HFFc6 (cell line): ENCODE results near the gene KCNJ11. TPM values are rescaled to one million over a fixed set of nuclear protein-coding genes. Genes with fewer than 3 reads are reported as not detected.

Experiments used
- DNase-seq: peaks from one replicate; pipeline ENCODE4 v3.0.0-alpha.2; 2018
- H3K27ac Mint-ChIP-seq: 2 replicates; pipeline ENCODE4 v1.8.0; 2020; ENCODE audit warnings: mild to moderate bottlenecking, mixed read lengths
- H3K27me3 Mint-ChIP-seq: 2 replicates; pipeline ENCODE4 v1.8.0; 2021; ENCODE audit warnings: mild to moderate bottlenecking, moderate library complexity, mixed read lengths; ENCODE audit not compliant: insufficient read depth
- H3K36me3 Mint-ChIP-seq: 2 replicates; pipeline ENCODE4 v1.8.0; 2021; ENCODE audit warnings: low read depth, mixed read lengths
- H3K4me1 Mint-ChIP-seq: 2 replicates; pipeline ENCODE4 v1.8.0; 2020; ENCODE audit warnings: low read depth, mixed read lengths
- H3K4me3 Mint-ChIP-seq: 2 replicates; pipeline ENCODE4 v1.8.0; 2020; ENCODE audit warnings: mild to moderate bottlenecking, moderate library complexity, mixed read lengths
- H3K9me3 Mint-ChIP-seq: 2 replicates; pipeline ENCODE4 v1.8.0; 2020; ENCODE audit warnings: mild to moderate bottlenecking, mixed read lengths
- CTCF ChIP-seq: fragments of 200-600 bp; sonication (generic); IDR thresholded peaks from 2 replicates; pipeline ENCODE4 v1.5.0; 2021; ENCODE audit warnings: antibody characterized with exemption, mild to moderate bottlenecking
- total RNA-seq, 6 experiments: library from RNA; stranded (reverse); fragmentation: NEBNext Ultra II Directional; extraction: Animal tissue kit (Norgen Biotek cat#: 25700); gene quantifications; 2 replicates in 1 of 6; 3 replicates in 5 of 6; pipeline ENCODE4 v1.2.3, GENCODE V29; 2021

KCNJ11 gene
- total RNA-seq, 6 experiments from 2014 or later, result not detected

- H3K36me3 Mint-ChIP-seq, result no peaks in the 10 kb centered on the region; the same call in 1 of the 2 replicates
- DNase-seq, result no peak
- no peak for TF ChIP-seq CTCF
- H3K27me3 Mint-ChIP-seq, result peaks cover 2% of the 10 kb centered on the region
- H3K4me3 Mint-ChIP-seq, result peak overlapping the region; percentile 95
- peaks cover 32% of the 10 kb centered on the region for H3K4me1 Mint-ChIP-seq
- H3K27ac Mint-ChIP-seq, result peak overlapping the region; percentile 91; the same call in 1 of the 2 replicates
- H3K9me3 Mint-ChIP-seq, result no peaks in the 10 kb centered on the region
Measured at GRCh38 chr11:17350455-17351171, 37.8 kb downstream of the KCNJ11 start.

GRCh38 chr11:17347676-17348075, 40.8 kb downstream of the KCNJ11 start:
- no peak for TF ChIP-seq CTCF
- H3K9me3 Mint-ChIP-seq, result no peaks in the 10 kb centered on the region
- H3K27me3 Mint-ChIP-seq, result peaks cover 2% of the 10 kb centered on the region
- no peak overlapping the region for H3K4me3 Mint-ChIP-seq
- DNase-seq, result no peak
- H3K36me3 Mint-ChIP-seq, result peaks cover 4% of the 10 kb centered on the region; the same call in 1 of the 2 replicates
- no peak overlapping the region for H3K27ac Mint-ChIP-seq
- H3K4me1 Mint-ChIP-seq, result peaks cover 36% of the 10 kb centered on the region

GRCh38 chr11:17343907-17344306, 44.6 kb downstream of the KCNJ11 start:
- no peak for TF ChIP-seq CTCF
- Mint-ChIP-seq H3K27me3 (no peaks in the 10 kb centered on the region; the same call in 1 of the 2 replicates), H3K9me3 (no peaks in the 10 kb centered on the region), H3K4me3 (peak overlapping the region; percentile 43), H3K36me3 (peaks cover 4% of the 10 kb centered on the region; the same call in 1 of the 2 replicates), H3K27ac (peak overlapping the region; percentile 77), H3K4me1 (peaks cover 18% of the 10 kb centered on the region)
- DNase-seq, result peak; percentile 85

DNA sequence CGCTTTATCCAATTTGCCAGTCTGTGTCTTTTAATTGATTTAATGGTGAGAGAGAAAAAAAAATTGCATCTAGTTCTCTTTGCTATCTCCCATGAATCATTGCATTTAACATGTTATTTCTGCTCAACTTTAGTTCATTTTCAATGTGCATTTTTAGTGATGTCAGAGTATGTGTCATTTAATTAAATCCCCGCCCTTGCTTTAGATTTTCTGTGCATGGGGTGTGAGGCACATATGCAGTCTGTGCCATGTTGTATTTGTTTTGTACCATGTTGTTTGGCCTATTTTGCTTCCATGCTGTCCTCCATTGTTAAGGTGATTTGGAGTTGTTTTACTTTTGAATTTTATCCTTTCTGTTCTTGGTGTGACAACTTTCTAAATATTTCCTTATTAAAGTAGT, 45.2 kb downstream of the KCNJ11 start:
- Mint-ChIP-seq H3K36me3 (peaks cover 4% of the 10 kb centered on the region; the same call in 1 of the 2 replicates), H3K27me3 (no peaks in the 10 kb centered on the region; the same call in 1 of the 2 replicates), H3K27ac (peak overlapping the region; percentile 77), H3K4me3 (no peak overlapping the region), H3K4me1 (peaks cover 18% of the 10 kb centered on the region), H3K9me3 (no peaks in the 10 kb centered on the region)
- TF ChIP-seq CTCF, result no peak
- no peak for DNase-seq

Other genes with a start within 250 kb of the KCNJ11 start
- gene PIK3C2A, start 180.7 kb downstream of the KCNJ11 start, total RNA-seq, result 10 to 100 TPM; 52.7 to 60.7 (median 57.6) TPM
- gene NUCB2, start 111.9 kb downstream of the KCNJ11 start, total RNA-seq, result 100 to 1,000 TPM; 124 to 180 (median 161) TPM
- gene NCR3LG1, start 36.9 kb downstream of the KCNJ11 start, total RNA-seq, result 1 to 10 TPM; 2.2 to 3.4 (median 2.5) TPM
- not detected for gene ABCC8, start 88.2 kb upstream of the KCNJ11 start, total RNA-seq
- gene USH1C, start 155.8 kb upstream of the KCNJ11 start, total RNA-seq, result not detected
- gene OTOG, start 158.6 kb upstream of the KCNJ11 start, total RNA-seq, result not detected